ENCODE data around the gene GABRB2.

GRCh38 chr5:161342886-161343285 lies 203.6 kb downstream of the GABRB2 start:
- TF ChIP-seq EP300 (IDR thresholded peaks at IDR 0.05; ENCODE audit: borderline replicate concordance) (no peak), ZBTB7A (IDR thresholded peaks at IDR 0.05; ENCODE audit: low read depth) (no peak), RAD21 (IDR thresholded peaks at IDR 0.05; ENCODE audit: low read depth) (no peak), CEBPB (IDR thresholded peaks at IDR 0.05) (no peak), CREB1 (IDR thresholded peaks at IDR 0.05; ENCODE audit: low read depth) (no peak), TCF12 (IDR thresholded peaks at IDR 0.05; ENCODE audit: low read depth) (no peak), TAF1 (IDR thresholded peaks at IDR 0.05; ENCODE audit: low read depth) (no peak), YY1 (IDR thresholded peaks at IDR 0.05; ENCODE audit: low read depth) (no peak), REST (IDR thresholded peaks at IDR 0.05; ENCODE audit: low read depth) (no peak), EGR1 (IDR thresholded peaks at IDR 0.05) (no peak), USF1 (IDR thresholded peaks at IDR 0.05) (no peak)
